ENCODE data around the gene KIF26B. TPM values are rescaled to one million over a fixed set of nuclear protein-coding genes. Genes with fewer than 3 reads are reported as not detected.

The KIF26B gene
- total RNA-seq, 2 experiments from 2014 or later, result not detected

- no peaks in the 10 kb centered on the region for H3K9me3 ChIP-seq (ENCODE audit: low read length)
- CTCF ChIA-PET (ENCODE audit: unreplicated experiment), result no interaction called here
- POLR2A ChIA-PET, result interaction anchor here (0.6 to 0.9 kb wide), 2 partner anchors 16 to 828 kb away, joined by 3 read pairs; no protein-coding TSS in a partner anchor
- no peak overlapping the region for H3K27ac ChIP-seq (ENCODE audit: low read depth, low read length, poor library complexity, severe bottlenecking)
- intact Hi-C loops (cut with micrococcal nuclease; ENCODE audit: unreplicated experiment), result no loop called here
- no peaks in the 10 kb centered on the region for H3K79me2 ChIP-seq (ENCODE audit: insufficient read depth, low read depth, low read length)
- BruUV-seq (replicated peaks), result no TSS peak
- no peaks in the 10 kb centered on the region for H3K9me2 ChIP-seq (ENCODE audit: insufficient read depth, low read length)
- H3K4me1 ChIP-seq (ENCODE audit: insufficient read depth, low read length, poor library complexity, severe bottlenecking), result no peaks in the 10 kb centered on the region
- no peak for TF ChIP-seq EZH2phosphoT487 (IDR thresholded peaks at IDR 0.05; ENCODE audit: borderline replicate concordance, low read depth, low read length)
- TF ChIP-seq CTCF (conservative IDR thresholded peaks at IDR 0.05; ENCODE audit: low read length), result no peak
- H3K4me2 ChIP-seq (ENCODE audit: low read length), result no peak overlapping the region
- H2AFZ ChIP-seq (ENCODE audit: low read length), result no peak overlapping the region
- no peak for DNase-seq (ENCODE audit: low spot score)
- no peaks in the 10 kb centered on the region for H3K36me3 ChIP-seq (ENCODE audit: insufficient read depth, low read length)
- H4K20me1 ChIP-seq (ENCODE audit: insufficient read depth, low read length), result no peaks in the 10 kb centered on the region
- no peak overlapping the region for H3K4me3 ChIP-seq (ENCODE audit: low read depth, low read length, poor library complexity, severe bottlenecking)
Measured at GRCh38 chr1:245463392-245464165, 308.8 kb downstream of the KIF26B start.

DNA sequence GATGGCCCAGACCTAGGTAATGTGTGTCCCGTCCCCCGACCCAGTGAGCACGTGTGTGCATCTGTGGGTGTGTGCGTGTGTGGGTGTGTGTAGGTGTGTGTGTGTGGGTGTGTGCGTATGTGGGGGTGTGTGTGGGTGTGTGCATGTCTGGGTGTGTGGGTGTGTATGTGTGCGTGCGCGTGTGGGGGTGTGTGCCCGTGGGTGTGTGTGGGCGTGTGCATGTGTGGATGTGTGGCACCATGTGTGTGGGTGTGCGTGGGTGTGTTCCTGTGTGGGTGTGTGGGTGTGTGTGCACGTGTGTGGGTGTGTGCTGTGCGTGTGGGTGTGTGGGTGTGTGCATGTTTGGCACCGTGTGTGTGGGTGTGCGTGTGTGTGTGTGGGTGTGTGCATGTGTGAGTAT is 309.5 kb downstream of the KIF26B start:
- H3K79me2 ChIP-seq (ENCODE audit: insufficient read depth, low read depth, low read length), result no peaks in the 10 kb centered on the region
- H3K4me3 ChIP-seq (ENCODE audit: low read depth, low read length, poor library complexity, severe bottlenecking), result no peak overlapping the region
- no peak overlapping the region for H2AFZ ChIP-seq (ENCODE audit: low read length)
- H3K36me3 ChIP-seq (ENCODE audit: insufficient read depth, low read length), result no peaks in the 10 kb centered on the region
- ChIA-PET POLR2A (interaction anchor here (0.9 kb wide), 1 partner anchor 17 kb away, joined by 3 read pairs; no protein-coding TSS in a partner anchor), CTCF (ENCODE audit: unreplicated experiment) (no interaction called here)
- no peak for DNase-seq (ENCODE audit: low spot score)
- intact Hi-C loops (cut with micrococcal nuclease; ENCODE audit: unreplicated experiment), result no loop called here
- no peaks in the 10 kb centered on the region for H4K20me1 ChIP-seq (ENCODE audit: insufficient read depth, low read length)
- H3K4me2 ChIP-seq (ENCODE audit: low read length), result no peak overlapping the region
- H3K4me1 ChIP-seq (ENCODE audit: insufficient read depth, low read length, poor library complexity, severe bottlenecking), result no peaks in the 10 kb centered on the region
- no peak for TF ChIP-seq EZH2phosphoT487 (IDR thresholded peaks at IDR 0.05; ENCODE audit: borderline replicate concordance, low read depth, low read length)
- no peak for TF ChIP-seq CTCF (conservative IDR thresholded peaks at IDR 0.05; ENCODE audit: low read length)
- H3K9me2 ChIP-seq (ENCODE audit: insufficient read depth, low read length), result no peaks in the 10 kb centered on the region
- H3K27ac ChIP-seq (ENCODE audit: low read depth, low read length, poor library complexity, severe bottlenecking), result no peak overlapping the region
- no TSS peak for BruUV-seq (replicated peaks)
- H3K9me3 ChIP-seq (ENCODE audit: low read length), result no peaks in the 10 kb centered on the region

GRCh38 chr1:245465666-245466065 is 310.9 kb downstream of the KIF26B start:
- POLR2A ChIA-PET, result no interaction called here
- intact Hi-C loops (cut with micrococcal nuclease; ENCODE audit: unreplicated experiment), result no loop called here
- BruUV-seq (replicated peaks), result no TSS peak
- Histone ChIP-seq H3K4me3 (ENCODE audit: low read depth, low read length, poor library complexity, severe bottlenecking) (no peak overlapping the region), H3K79me2 (ENCODE audit: insufficient read depth, low read depth, low read length) (no peaks in the 10 kb centered on the region), H3K9me2 (ENCODE audit: insufficient read depth, low read length) (no peaks in the 10 kb centered on the region), H3K4me1 (ENCODE audit: insufficient read depth, low read length, poor library complexity, severe bottlenecking) (no peaks in the 10 kb centered on the region), H3K9me3 (ENCODE audit: low read length) (no peaks in the 10 kb centered on the region), H3K4me2 (ENCODE audit: low read length) (no peak overlapping the region), H4K20me1 (ENCODE audit: insufficient read depth, low read length) (no peaks in the 10 kb centered on the region), H2AFZ (ENCODE audit: low read length) (no peak overlapping the region), H3K27ac (ENCODE audit: low read depth, low read length, poor library complexity, severe bottlenecking) (no peak overlapping the region), H3K36me3 (ENCODE audit: insufficient read depth, low read length) (no peaks in the 10 kb centered on the region)
- no peak for TF ChIP-seq CTCF (conservative IDR thresholded peaks at IDR 0.05; ENCODE audit: low read length)
- no peak for TF ChIP-seq EZH2phosphoT487 (IDR thresholded peaks at IDR 0.05; ENCODE audit: borderline replicate concordance, low read depth, low read length)
- CTCF ChIA-PET (ENCODE audit: unreplicated experiment), result no interaction called here
- no peak for DNase-seq (ENCODE audit: low spot score)

Measured in OCI-LY7 (cell line).